H9 (cell line): Measurements from ENCODE around the gene TECTA. TPM values are rescaled to one million over a fixed set of nuclear protein-coding genes. Genes with fewer than 3 reads are reported as not detected.
"Not testable (repeated sequence)": the region's sequence is repeated elsewhere in the genome, so short reads cannot be mapped to it uniquely, and the experiment has no call there.

ENCODE experiments used
- DNase-seq: peaks from one replicate; pipeline ENCODE4 v3.0.0-alpha.2; 2017
- H2AFZ ChIP-seq: one replicate; pipeline ENCODE4 v1.6.1; 2013; ENCODE audit warnings: mild to moderate bottlenecking, low read length, control low read depth, moderate library complexity
- H2AK5ac ChIP-seq: 2 replicates; pipeline ENCODE4 v1.6.1; 2013; ENCODE audit warnings: low read length, control low read depth, mixed read lengths; ENCODE audit not compliant: insufficient read length
- H2BK120ac ChIP-seq: one replicate; pipeline ENCODE4 v1.6.1; 2013; ENCODE audit warnings: low read depth, mild to moderate bottlenecking, low read length, control low read depth, inconsistent platforms; ENCODE audit not compliant: poor library complexity, severe bottlenecking
- H2BK12ac ChIP-seq: 2 replicates; pipeline ENCODE4 v1.6.1; 2013; ENCODE audit warnings: low read length, control low read depth, mixed read lengths, low read depth; ENCODE audit not compliant: insufficient read length
- H2BK15ac ChIP-seq: 2 replicates; pipeline ENCODE4 v1.6.1; 2013; ENCODE audit warnings: low read depth, low read length, control low read depth
- H2BK20ac ChIP-seq: one replicate; pipeline ENCODE4 v1.6.1; 2013; ENCODE audit warnings: low read depth, mild to moderate bottlenecking, low read length, control low read depth, inconsistent platforms; ENCODE audit not compliant: poor library complexity, severe bottlenecking
- H2BK5ac ChIP-seq: 2 replicates; pipeline ENCODE4 v1.6.1; 2013; ENCODE audit warnings: low read length, control low read depth, mixed read lengths; ENCODE audit not compliant: insufficient read length
- H3K14ac ChIP-seq: 2 replicates; pipeline ENCODE4 v1.6.1; 2013; ENCODE audit warnings: low read length, control low read depth; ENCODE audit not compliant: insufficient read depth
- H3K18ac ChIP-seq: 2 replicates; pipeline ENCODE4 v1.6.1; 2013; ENCODE audit warnings: low read depth, mild to moderate bottlenecking, mixed read lengths, low read length, control low read depth; ENCODE audit not compliant: insufficient read length
- H3K23ac ChIP-seq: 2 replicates; pipeline ENCODE4 v1.6.1; 2013; ENCODE audit warnings: low read length, control low read depth, mixed read lengths, low read depth; ENCODE audit not compliant: insufficient read length
- H3K23me2 ChIP-seq: 2 replicates; pipeline ENCODE4 v1.6.1; 2013; ENCODE audit warnings: low read depth, mild to moderate bottlenecking, mixed read lengths, low read length, control low read depth; ENCODE audit not compliant: insufficient read length, poor library complexity, severe bottlenecking
- H3K27ac ChIP-seq: 2 replicates; pipeline ENCODE4 v1.5.1; 2013; ENCODE audit warnings: low read length, control low read depth, mixed read lengths, low read depth; ENCODE audit not compliant: insufficient read length
- H3K27me3 ChIP-seq: 2 replicates; pipeline ENCODE4 v1.6.1; 2013; ENCODE audit warnings: low read length, control low read depth, inconsistent platforms; ENCODE audit not compliant: insufficient read depth
- H3K4ac ChIP-seq: 2 replicates; pipeline ENCODE4 v1.6.1; 2013; ENCODE audit warnings: low read depth, mild to moderate bottlenecking, control low read depth, inconsistent platforms, low read length, moderate library complexity
- H3K4me1 ChIP-seq: 2 replicates; pipeline ENCODE4 v1.6.1; 2013; ENCODE audit warnings: low read length, control low read depth, inconsistent platforms; ENCODE audit not compliant: insufficient read depth
- H3K4me2 ChIP-seq: 2 replicates; pipeline ENCODE4 v1.6.1; 2013; ENCODE audit warnings: low read length, control low read depth, mixed read lengths; ENCODE audit not compliant: insufficient read length, insufficient read depth
- H3K56ac ChIP-seq: 2 replicates; pipeline ENCODE4 v1.6.1; 2013; ENCODE audit warnings: low read depth, mild to moderate bottlenecking, mixed read lengths, low read length, control low read depth; ENCODE audit not compliant: insufficient read length
- H3K79me1 ChIP-seq: 2 replicates; pipeline ENCODE4 v1.6.1; 2013; ENCODE audit warnings: low read depth, mild to moderate bottlenecking, moderate library complexity, low read length, control low read depth, inconsistent platforms; ENCODE audit not compliant: insufficient read depth, poor library complexity, severe bottlenecking
- H3K79me2 ChIP-seq: 2 replicates; pipeline ENCODE4 v1.6.1; 2013; ENCODE audit warnings: low read length, control low read depth, inconsistent platforms; ENCODE audit not compliant: insufficient read depth
- H3K9ac ChIP-seq: 2 replicates; pipeline ENCODE4 v1.6.1; 2013; ENCODE audit warnings: low read length, control low read depth, mixed read lengths; ENCODE audit not compliant: insufficient read length; ENCODE audit errors: extremely low read depth
- H3K9me3 ChIP-seq: one replicate; pipeline ENCODE4 v1.6.1; 2013; ENCODE audit warnings: low read depth, low read length, inconsistent platforms; ENCODE audit not compliant: control insufficient read depth
- H3T11ph ChIP-seq: one replicate; pipeline ENCODE4 v1.6.1; 2013; ENCODE audit warnings: mild to moderate bottlenecking, low read length, control low read depth, inconsistent platforms
- H4K20me1 ChIP-seq: one replicate; pipeline ENCODE4 v1.6.1; 2013; ENCODE audit not compliant: control insufficient read depth, insufficient read length, insufficient read depth
- H4K5ac ChIP-seq: 2 replicates; pipeline ENCODE4 v1.6.1; 2013; ENCODE audit warnings: low read depth, mild to moderate bottlenecking, mixed read lengths, low read length, control low read depth; ENCODE audit not compliant: insufficient read length
- H4K8ac ChIP-seq: replicated peaks from 2 replicates; pipeline ENCODE4 v1.6.1; 2013; ENCODE audit warnings: low read length, control low read depth, mixed read lengths, low read depth; ENCODE audit not compliant: insufficient read length
- H4K91ac ChIP-seq: 2 replicates; pipeline ENCODE4 v1.6.1; 2013; ENCODE audit warnings: low read depth, mild to moderate bottlenecking, moderate library complexity, mixed read lengths, low read length, control low read depth; ENCODE audit not compliant: insufficient read length
- H3K27ac Mint-ChIP-seq, 3 experiments: 2 replicates in 2 of 3; 3 replicates in 1 of 3; pipeline ENCODE4 v1.8.0; 2020 to 2021; ENCODE audit warnings: mixed read lengths in 3 of 3, mild to moderate bottlenecking in 1 of 3, moderate library complexity in 1 of 3
- H3K27me3 Mint-ChIP-seq: 2 replicates; pipeline ENCODE4 v1.8.0; 2021; ENCODE audit warnings: low read depth, mild to moderate bottlenecking, moderate library complexity, mixed read lengths
- H3K36me3 Mint-ChIP-seq, 3 experiments: 2 replicates in 2 of 3; 3 replicates in 1 of 3; pipeline ENCODE4 v1.8.0; 2020 to 2021; ENCODE audit warnings: low read depth in 3 of 3, mixed read lengths in 3 of 3; ENCODE audit not compliant: insufficient read depth in 1 of 3
- H3K4me1 Mint-ChIP-seq, 2 experiments: 2 replicates each; pipeline ENCODE4 v1.8.0; 2020; ENCODE audit warnings: mixed read lengths in 2 of 2
- H3K4me3 Mint-ChIP-seq, 2 experiments: 2 replicates in 1 of 2; 3 replicates in 1 of 2; pipeline ENCODE4 v1.8.0; 2020 to 2021; ENCODE audit warnings: mild to moderate bottlenecking in 2 of 2, mixed read lengths in 2 of 2, moderate library complexity in 1 of 2
- H3K9me3 Mint-ChIP-seq, 2 experiments: 2 replicates in 1 of 2; 3 replicates in 1 of 2; pipeline ENCODE4 v1.8.0; 2020; ENCODE audit warnings: mild to moderate bottlenecking in 2 of 2, mixed read lengths in 2 of 2, moderate library complexity in 1 of 2
- CTCF ChIP-seq: fragments of 200-600 bp; sonication (generic); conservative IDR thresholded peaks from 3 replicates; pipeline ENCODE4 v1.8.0; 2021; ENCODE audit warnings: antibody characterized with exemption, mild to moderate bottlenecking
- WGBS: extraction: QIAGEN DNeasy Blood & Tissue Kit; methylation state at CpG from one replicate; pipeline ENCODE4 v1.1.7; 2013; ENCODE audit warnings: missing lambda C conversion rate, low lambda C conversion rate, mixed read lengths; ENCODE audit not compliant: insufficient read length; ENCODE audit errors: extremely low coverage; 5-methylcytosine and 5-hydroxymethylcytosine counted together
- total RNA-seq: library from RNA; stranded (reverse); gene quantifications from 2 replicates; pipeline ENCODE4 v1.2.1, GENCODE V29; 2021

Gene TECTA
- total RNA-seq, 1 experiment from 2014 or later: 0.66 TPM

- Histone ChIP-seq H2AFZ (no peak overlapping the region), H3K79me1 (no peaks in the 10 kb centered on the region), H2BK5ac (no peak overlapping the region), H4K5ac (no peak overlapping the region), H3K18ac (no peak overlapping the region), H3K14ac (no peak overlapping the region), H3K4ac (no peak overlapping the region), H3K23me2 (no peaks in the 10 kb centered on the region), H2AK5ac (no peak overlapping the region), H4K91ac (no peak overlapping the region), H3K9me3 (no peaks in the 10 kb centered on the region), H3K9ac (no peak overlapping the region), H3K79me2 (no peaks in the 10 kb centered on the region), H3K23ac (no peak overlapping the region), H3K27me3 (no peaks in the 10 kb centered on the region), H3T11ph (no peak overlapping the region), H2BK120ac (no peak overlapping the region), H2BK15ac (no peak overlapping the region), H3K27ac (no peak overlapping the region), H2BK20ac (no peak overlapping the region), H3K56ac (no peak overlapping the region), H4K20me1 (peaks cover 2% of the 10 kb centered on the region), H3K4me2 (no peak overlapping the region), H2BK12ac (no peak overlapping the region), H4K8ac (no peak overlapping the region), H3K4me1 (0 out of 2 replicates have a peak, but pooled peaks cover 2% of the 10 kb centered on the region)
- Mint-ChIP-seq H3K27me3 (peaks cover 15% of the 10 kb centered on the region), H3K9me3 (no peaks in the 10 kb centered on the region), H3K36me3 (no peaks in the 10 kb centered on the region), H3K4me1 (peaks cover 11 to 13% of the 10 kb centered on the region in 2 experiments), H3K27ac (no peak overlapping the region), H3K4me3 (no peak overlapping the region)
- no peak for TF ChIP-seq CTCF
- DNase-seq: no peak
- WGBS: no CpG with 5 or more reads among the region's 9 CpGs
Measured at GRCh38 chr11:121113611-121114010, 12.6 kb downstream of the TECTA start.

GRCh38 chr11:121115024-121115423 lies 14.0 kb downstream of the TECTA start:
- not testable (repeated sequence) for H2BK12ac ChIP-seq, H3K4me2 ChIP-seq, H4K8ac ChIP-seq, H3K23me2 ChIP-seq, H2BK15ac ChIP-seq, H2BK5ac ChIP-seq, H3K56ac ChIP-seq, H3K27me3 ChIP-seq, H3K9me3 Mint-ChIP-seq, H3K27ac Mint-ChIP-seq, H2BK120ac ChIP-seq, H4K20me1 ChIP-seq, H2AK5ac ChIP-seq, H4K91ac ChIP-seq, H2AFZ ChIP-seq, H3T11ph ChIP-seq, H3K79me2 ChIP-seq, H2BK20ac ChIP-seq, H3K23ac ChIP-seq, H3K36me3 Mint-ChIP-seq, H3K9me3 ChIP-seq, H4K5ac ChIP-seq, H3K14ac ChIP-seq, H3K4ac ChIP-seq, H3K4me3 Mint-ChIP-seq, H3K4me1 ChIP-seq, H3K79me1 ChIP-seq, H3K18ac ChIP-seq, DNase-seq, H3K9ac ChIP-seq, H3K27ac ChIP-seq
- Mint-ChIP-seq H3K27me3 (peaks cover 15% of the 10 kb centered on the region), H3K4me1 (peaks cover 15 to 19% of the 10 kb centered on the region in 2 experiments)
- no CpG with 5 or more reads among the region's 1 CpG for WGBS
